ENCODE measurements around the gene SCAMP5. TPM values are rescaled to one million over a fixed set of nuclear protein-coding genes. Genes with fewer than 3 reads are reported as not detected.
A peak's percentile ranks its signal among the peaks of the same experiment; 100 is the strongest.

Gene SCAMP5
- total and polyA plus RNA-seq, 2 of the 13 experiments (the other 11 are each of a cell fraction or from before 2014, with no cell fraction given), result 34.3 to 49.0 TPM

GRCh38 chr15:74956648-74957475 lies 38.5 kb upstream of the SCAMP5 start, which contains the start of gene RPP25:
TSS of gene RPP25 (minus strand) at chr15:74956772. CDS start at chr15:74956583, 189 bp downstream.
- Histone ChIP-seq H4K20me1 (ENCODE audit: insufficient read depth, low read length) (no peaks in the 10 kb centered on the region), H3K79me2 (ENCODE audit: insufficient read depth, low read length) (no peaks in the 10 kb centered on the region), H3K9ac (ENCODE audit: insufficient read depth, low read depth, low read length) (peak within 1 kb of the TSS; percentile 30; the same call in 1 of the 2 replicates), H3K27ac (ENCODE audit: extremely low read length, insufficient read depth, low read length) (no peak within 1 kb of the TSS), H3K27me3 (ENCODE audit: control insufficient read depth in 1 of 2, insufficient read depth in 2 of 2, low read length in 2 of 2) (peaks cover 5 to 56% of the 10 kb centered on the region in 2 experiments; a peak in 4 of 5 replicates), H3K9me3 (ENCODE audit: low read length) (no peaks in the 10 kb centered on the region), H3K4me1 (ENCODE audit: insufficient read depth, low read length) (peaks cover 18% of the 10 kb centered on the region), H3K4me2 (ENCODE audit: low read depth, low read length) (peak within 1 kb of the TSS; percentile 97), H3K36me3 (replicated peaks in 1 of 2; ENCODE audit: control insufficient read depth in 1 of 2, insufficient read depth in 2 of 2, low read length in 2 of 2) (no peaks in the 10 kb centered on the region), H3K4me3 (replicated peaks in 1 of 3; ENCODE audit: insufficient read depth in 1 of 3, low read depth in 2 of 3, low read length in 3 of 3) (peak within 1 kb of the TSS; percentile 60 to 78 (median 63)), H2AFZ (ENCODE audit: low read length) (no peak within 1 kb of the TSS)
- no peak for FAIRE-seq
- 1% methylated on average over 12 of the region's 83 CpGs for WGBS (ENCODE audit: low lambda C conversion rate)
- peak; percentile 27 for DNase-seq (ENCODE audit: low spot score)
- intact Hi-C loops (cut with micrococcal nuclease; ENCODE audit: unreplicated experiment) (no loop called here), in situ Hi-C loops (cut with HindIII; ENCODE audit: extremely low pct_ligation_motif_present, low pct_unique_long_range_greater_than_20kb) (loop anchor here (10.0 kb wide), 2 partner anchors 182 to 322 kb away; no protein-coding TSS in a partner anchor)
- POLR2A ChIA-PET, result interaction anchor here (0.6 to 1.0 kb wide), 3 partner anchors 50 to 183 kb away, joined by 3 to 6 read pairs (median 3); partner anchors contain the start of genes FAM219B and PPCDC
- BruUV-seq (replicated peaks), result no TSS peak
- CTCF ChIA-PET (ENCODE audit: low intra/inter-chr PET ratio, low total read pairs), result no interaction called here
- ATAC-seq, result peak; percentile 84
- TF ChIP-seq ZNF644 (CRISPR knock-in tag; IDR thresholded peaks at IDR 0.05; ENCODE audit: low read depth), result no peak
- TF ChIP-seq SKIL (CRISPR knock-in tag; IDR thresholded peaks at IDR 0.05; ENCODE audit: borderline replicate concordance), result no peak
- TF ChIP-seq ZFP36L1 (CRISPR knock-in tag; IDR thresholded peaks at IDR 0.05), result no peak
- TF ChIP-seq NR2C2 (CRISPR knock-in tag; IDR thresholded peaks at IDR 0.05; ENCODE audit: borderline replicate concordance), result no peak
- no peak for TF ChIP-seq PRDM4 (CRISPR knock-in tag; IDR thresholded peaks at IDR 0.05; ENCODE audit: borderline replicate concordance)
- TF ChIP-seq SALL1 (CRISPR knock-in tag; IDR thresholded peaks at IDR 0.05), result peak; percentile 17; the same call in 1 of the 2 replicates
- TF ChIP-seq ZBTB42 (CRISPR knock-in tag; IDR thresholded peaks at IDR 0.05), result no peak
- TF ChIP-seq KLF13 (CRISPR knock-in tag; IDR thresholded peaks at IDR 0.05), result no peak
- no peak for TF ChIP-seq ZBTB10 (CRISPR knock-in tag; IDR thresholded peaks at IDR 0.05; ENCODE audit: borderline replicate concordance)

Measured in HepG2 (cell line).